HepG2 (cell line): ENCODE measurements around the gene FOXJ2. TPM values are rescaled to one million over a fixed set of nuclear protein-coding genes. Genes with fewer than 3 reads are reported as not detected.

Experiments
- ATAC-seq: fragments of 200-7000 bp; cut with Tn5 transposase; 3 replicates; pipeline ENCODE4 v1.9.1; 2020; ENCODE audit warnings: mild to moderate bottlenecking, moderate library complexity
- BruUV-seq: library from RNA; stranded (reverse); fragments of 400-500 nt; replicated peaks from 2 replicates; lab custom pipeline; 2021; lab: Mats Ljungman, UMichigan
- CTCF ChIA-PET: fragments of 300-600 bp; formaldehyde crosslinking; extraction: SDS; loops from one replicate; lab custom pipeline; 2021; ENCODE audit warnings: low total read pairs, inconsistent platforms, low intra/inter-chr PET ratio; lab: Yijun Ruan, JAX
- POLR2A ChIA-PET: fragments of 350-600 bp; sonication (Branson Sonifier 250); formaldehyde crosslinking; loops from one replicate; lab custom pipeline; 2020; ENCODE audit warnings: antibody characterized with exemption, inconsistent platforms; lab: Yijun Ruan, JAX
- DNase-seq: peaks from one replicate; pipeline ENCODE4 v3.0.0-alpha.2; 2015; ENCODE audit warnings: low spot score
- FAIRE-seq: peaks from 3 replicates; lab custom pipeline; 2011; peaks lifted over from hg19 to GRCh38; lab: Jason Lieb, UNC
- H2AFZ ChIP-seq: one replicate; pipeline ENCODE4 v1.6.1; 2011; ENCODE audit warnings: low read length, inconsistent platforms
- H3K27ac ChIP-seq: fragments of 300-600 bp; 3 replicates; pipeline ENCODE4 v1.8.0; 2011; ENCODE audit warnings: mixed run types, mild to moderate bottlenecking, mixed read lengths, low read length, inconsistent platforms; ENCODE audit not compliant: insufficient read depth; ENCODE audit errors: extremely low read length
- H3K27me3 ChIP-seq, 2 experiments: fragments of 200-600 bp in 1 of 2; 2 replicates in 1 of 2; 3 replicates in 1 of 2; pipeline versions ENCODE4 v1.6.0 to v1.8.0; 2011; ENCODE audit warnings: low read length in 2 of 2, mild to moderate bottlenecking in 2 of 2, moderate library complexity in 2 of 2, inconsistent platforms in 1 of 2; ENCODE audit not compliant: insufficient read depth in 2 of 2, control insufficient read depth in 1 of 2
- H3K36me3 ChIP-seq, 2 experiments: fragments of 200-600 bp in 1 of 2; replicated peaks in 1 of 2; 2 replicates in 1 of 2; 3 replicates in 1 of 2; pipeline versions ENCODE4 v1.5.1 to v1.8.0; 2011; ENCODE audit warnings: low read length in 2 of 2, inconsistent platforms in 1 of 2; ENCODE audit not compliant: insufficient read depth in 2 of 2, control insufficient read depth in 1 of 2
- H3K4me1 ChIP-seq: 2 replicates; pipeline ENCODE4 v1.5.1; 2012; ENCODE audit warnings: low read length, inconsistent platforms; ENCODE audit not compliant: insufficient read depth
- H3K4me2 ChIP-seq: 2 replicates; pipeline ENCODE4 v1.6.0; 2011; ENCODE audit warnings: low read depth, low read length, inconsistent platforms
- H3K4me3 ChIP-seq, 3 experiments: fragments of 200-600 bp in 1 of 3; sonication (generic), shearing (Covaris generic) in 1 of 3; replicated peaks in 1 of 3; 2 replicates each; pipeline ENCODE4 v1.5.1; 2011 to 2016; ENCODE audit warnings: low read length in 3 of 3, inconsistent platforms in 2 of 3, low read depth in 2 of 3, mild to moderate bottlenecking in 2 of 3, control low read depth in 1 of 3, mixed read lengths in 1 of 3; ENCODE audit not compliant: insufficient read depth in 1 of 3
- H3K79me2 ChIP-seq: one replicate; pipeline ENCODE4 v1.6.1; 2011; ENCODE audit warnings: low read length, inconsistent platforms; ENCODE audit not compliant: insufficient read depth
- H3K9ac ChIP-seq: 2 replicates; pipeline ENCODE4 v1.6.0; 2011; ENCODE audit warnings: mild to moderate bottlenecking, low read depth, low read length, inconsistent platforms; ENCODE audit not compliant: insufficient read depth
- H3K9me3 ChIP-seq: 2 replicates; pipeline ENCODE4 v1.5.1; 2012; ENCODE audit warnings: mild to moderate bottlenecking, low read length
- H4K20me1 ChIP-seq: 2 replicates; pipeline ENCODE4 v1.6.0; 2011; ENCODE audit warnings: inconsistent platforms, mild to moderate bottlenecking, low read length, moderate library complexity; ENCODE audit not compliant: insufficient read depth
- CEBPG ChIP-seq: IDR thresholded peaks from 2 replicates; pipeline ENCODE4 v1.6.1; 2016
- E2F2 ChIP-seq: sonication (generic); formaldehyde crosslinking; IDR thresholded peaks from 2 replicates; pipeline ENCODE4 v1.4.0; 2020; ENCODE audit warnings: missing genetic modification reagents, borderline replicate concordance
- HIVEP1 ChIP-seq: sonication (generic); formaldehyde crosslinking; IDR thresholded peaks from 2 replicates; pipeline ENCODE4 v1.4.0; 2020; ENCODE audit warnings: mild to moderate bottlenecking, missing genetic modification reagents
- MAFF ChIP-seq: IDR thresholded peaks from 2 replicates; pipeline ENCODE4 v1.6.1; 2011; ENCODE audit warnings: low read depth, low read length, improper control_type of control experiment
- MAFK ChIP-seq, 2 experiments: IDR thresholded peaks in 1 of 2; conservative IDR thresholded peaks in 1 of 2; 2 replicates each; pipeline ENCODE4 v1.6.1; 2011; ENCODE audit warnings: improper control_type of control experiment in 2 of 2, low read length in 2 of 2
- MED8 ChIP-seq: sonication (generic); formaldehyde crosslinking; IDR thresholded peaks from 2 replicates; pipeline ENCODE4 v1.8.1; 2023; ENCODE audit warnings: mild to moderate bottlenecking, missing genetic modification reagents; ENCODE audit not compliant: insufficient replicate concordance
- MEIS1 ChIP-seq: sonication (generic); formaldehyde crosslinking; IDR thresholded peaks from 2 replicates; pipeline ENCODE4 v1.9.0; 2021; ENCODE audit warnings: mild to moderate bottlenecking, missing genetic modification reagents, moderate library complexity, borderline replicate concordance
- MLX ChIP-seq: IDR thresholded peaks from 2 replicates; pipeline ENCODE4 v1.6.1; 2016
- SIX4 ChIP-seq: sonication (generic); formaldehyde crosslinking; IDR thresholded peaks from 2 replicates; pipeline ENCODE4 v1.4.0; 2020; ENCODE audit warnings: missing genetic modification reagents
- SMARCE1 ChIP-seq: fragments of 450-650 bp; IDR thresholded peaks from 2 replicates; pipeline ENCODE4 v1.6.1; 2017; ENCODE audit warnings: borderline replicate concordance
- SP1 ChIP-seq, 2 experiments: fragments of 450-650 bp in 1 of 2; sonication (generic) in 1 of 2; formaldehyde crosslinking in 1 of 2; IDR thresholded peaks; 2 replicates each; pipeline versions ENCODE4 v1.4.0 to v1.6.1; 2016 to 2020; ENCODE audit warnings: missing genetic modification reagents in 1 of 2
- ZBTB1 ChIP-seq: sonication (generic); formaldehyde crosslinking; IDR thresholded peaks from 2 replicates; pipeline ENCODE4 v1.4.0; 2020; ENCODE audit warnings: missing genetic modification reagents, borderline replicate concordance
- ZNF772 ChIP-seq: sonication (generic); formaldehyde crosslinking; IDR thresholded peaks from 2 replicates; pipeline ENCODE4 v1.5.0; 2020; ENCODE audit warnings: mild to moderate bottlenecking, missing genetic modification reagents
- WGBS: methylation state at CpG from one replicate; pipeline ENCODE4 v1.1.6; 2017; ENCODE audit warnings: low lambda C conversion rate; 5-methylcytosine and 5-hydroxymethylcytosine counted together
- in situ Hi-C: cut with HindIII; loops from 2 replicates; pipeline ENCODE4 v1.10.0; 2017; ENCODE audit warnings: low pct_unique_long_range_greater_than_20kb; ENCODE audit not compliant: extremely low pct_ligation_motif_present
- intact Hi-C: fragments of 100-400 bp; cut with micrococcal nuclease; formaldehyde crosslinking; loops from one replicate; pipeline ENCODE4 v1.10.0; 2022; ENCODE audit not compliant: unreplicated experiment
- polyA plus RNA-seq, 8 experiments: library from polyadenylated mRNA; depleted of rRNA in 3 of 8; stranded (reverse) in 7 of 8; unstranded in 1 of 8; fragments of >200 nt; fragmentation: Illumina TruSeq in 4 of 8; extraction: Trizol in 4 of 8; gene quantifications; 2 replicates each; pipeline versions ENCODE4 v1.2.1 to v1.2.3, GENCODE V29; 2011 to 2016; ENCODE audit warnings: low read depth in 4 of 8, missing spikeins in 1 of 8, mixed read lengths in 1 of 8; ENCODE audit not compliant: insufficient read depth in 1 of 8
- total RNA-seq, 5 experiments: library from RNA; depleted of rRNA; stranded (reverse); fragments of >200 nt; fragmentation: Illumina TruSeq; extraction: Trizol; gene quantifications; 2 replicates each; pipeline ENCODE4 v1.2.3, GENCODE V29; 2016; ENCODE audit warnings: low read depth in 1 of 5

FOXJ2 gene
- total and polyA plus RNA-seq, 2 of the 13 experiments (the other 11 are each of a cell fraction or from before 2014, with no cell fraction given) = 2.2 to 2.9 TPM

- no peaks in the 10 kb centered on the region for H3K36me3 ChIP-seq
These were observed 31.6 kb downstream of the FOXJ2 start for GRCh38 chr12:8064131-8064530.

GRCh38 chr12:8065991-8066594 lies 33.6 kb downstream of the FOXJ2 start, which contains the start of gene C3AR1:
Gene C3AR1 (minus strand): TSS chr12:8066359. CDS start chr12:8060185, 6,174 bp downstream.
- WGBS = 24% methylated on average over 2 of the region's 2 CpGs
- BruUV-seq = no TSS peak
- no peak for DNase-seq
- POLR2A ChIA-PET = no interaction called here
- Histone ChIP-seq H3K4me1 (no peaks in the 10 kb centered on the region), H3K36me3 (no peaks in the 10 kb centered on the region), H3K4me2 (no peak within 1 kb of the TSS), H3K79me2 (no peaks in the 10 kb centered on the region), H3K9ac (no peak within 1 kb of the TSS), H4K20me1 (no peaks in the 10 kb centered on the region), H3K4me3 (no peak within 1 kb of the TSS), H2AFZ (no peak within 1 kb of the TSS), H3K27ac (no peak within 1 kb of the TSS), H3K9me3 (no peaks in the 10 kb centered on the region), H3K27me3 (peaks cover 0 to 4% of the 10 kb centered on the region in 2 experiments; a peak in 2 of 5 replicates)
- intact Hi-C loops = no loop called here
- in situ Hi-C loops = no loop called here
- CTCF ChIA-PET = no interaction called here
- FAIRE-seq = no peak
- TF ChIP-seq MAFF (peak; percentile 65), HIVEP1 (CRISPR knock-in tag) (no peak), SP1 (IDR thresholded peaks at IDR 0.05) (no peak), SP1 (CRISPR knock-in tag; IDR thresholded peaks at IDR 0.05) (no peak), ZBTB1 (no peak), MLX (CRISPR knock-in tag) (no peak), MAFK (conservative IDR thresholded peaks at IDR 0.05 in 1 of 2, IDR thresholded peaks at IDR 0.05 in 1 of 2; ENCODE audit: low read length in 2 of 2) (peak; percentile 58 to 75), MED8 (CRISPR knock-in tag) (no peak), MEIS1 (CRISPR knock-in tag) (no peak), E2F2 (no peak), SIX4 (CRISPR knock-in tag) (no peak), ZNF772 (CRISPR knock-in tag) (no peak), CEBPG (CRISPR knock-in tag) (no peak)
- no peak for ATAC-seq

More at GRCh38 chr12:8064131-8064530, 31.6 kb downstream of the FOXJ2 start:
- ChIA-PET POLR2A (no interaction called here), CTCF (no interaction called here)
- no TSS peak for BruUV-seq
- Histone ChIP-seq H3K27me3 (no peaks in the 10 kb centered on the region), H3K9ac (no peak overlapping the region), H3K9me3 (no peaks in the 10 kb centered on the region), H2AFZ (no peak overlapping the region), H3K4me3 (no peak overlapping the region), H3K27ac (no peak overlapping the region), H4K20me1 (no peaks in the 10 kb centered on the region), H3K4me2 (no peak overlapping the region), H3K79me2 (no peaks in the 10 kb centered on the region), H3K4me1 (no peaks in the 10 kb centered on the region)
- ATAC-seq (no peak), DNase-seq (no peak), FAIRE-seq (no peak)
- TF ChIP-seq MAFF (peak; percentile 97), MAFK (conservative IDR thresholded peaks at IDR 0.05 in 1 of 2, IDR thresholded peaks at IDR 0.05 in 1 of 2; ENCODE audit: low read length in 2 of 2) (peak; percentile 96 to 98), SMARCE1 (no peak)
- in situ Hi-C loops (no loop called here), intact Hi-C loops (no loop called here)
